Epidermal melanocyte (primary cell): ENCODE measurements around the gene MINDY4B.
A peak's percentile ranks its signal among the peaks of the same experiment; 100 is the strongest.

Experiments
- DNase-seq: peaks from one replicate; pipeline ENCODE4 v3.0.0; 2011; ENCODE audit warnings: low spot score; ENCODE audit not compliant: insufficient read length

The MINDY4B gene

GRCh38 chr3:150905339-150905738 is at the start of gene MINDY4B:
TSS of gene MINDY4B (minus strand) at chr3:150905439. CDS start at chr3:150905439, 0 bp downstream.
- no peak for DNase-seq

- DNase-seq, result no peak
Observed at GRCh38 chr3:150951923-150952322, 46.7 kb upstream of the MINDY4B start.

- DNase-seq, result peak; percentile 33
Observed at GRCh38 chr3:150945226-150946032, 40.2 kb upstream of the MINDY4B start.

- DNase-seq, result no peak
Observed at GRCh38 chr3:150942221-150942620, 37.0 kb upstream of the MINDY4B start.

GRCh38 chr3:150936693-150937092 is 31.5 kb upstream of the MINDY4B start:
- no peak for DNase-seq

GRCh38 chr3:150933473-150933995 is 28.3 kb upstream of the MINDY4B start:
- DNase-seq, result no peak

GRCh38 chr3:150931745-150932144 is 26.5 kb upstream of the MINDY4B start:
- no peak for DNase-seq

GRCh38 chr3:150930839-150931238 is 25.6 kb upstream of the MINDY4B start:
- DNase-seq, result no peak

GRCh38 chr3:150928234-150928633 is 23.0 kb upstream of the MINDY4B start:
- no peak for DNase-seq

- DNase-seq, result no peak
Observed at GRCh38 chr3:150926328-150926727, 21.1 kb upstream of the MINDY4B start.

- DNase-seq, result no peak
Observed at GRCh38 chr3:150925751-150926201, 20.5 kb upstream of the MINDY4B start.

GRCh38 chr3:150922611-150923010 is 17.4 kb upstream of the MINDY4B start:
- DNase-seq, result no peak

- DNase-seq, result no peak
Observed at GRCh38 chr3:150921209-150921608, 16.0 kb upstream of the MINDY4B start.

- no peak for DNase-seq
Observed at GRCh38 chr3:150920236-150920635, 15.0 kb upstream of the MINDY4B start.

- no peak for DNase-seq
Observed at GRCh38 chr3:150917951-150918350, 12.7 kb upstream of the MINDY4B start.

GRCh38 chr3:150913133-150913922 is 8.1 kb upstream of the MINDY4B start:
- DNase-seq, result no peak

- DNase-seq, result no peak
Observed at GRCh38 chr3:150912501-150912900, 7.3 kb upstream of the MINDY4B start.

- no peak for DNase-seq
Observed at GRCh38 chr3:150911771-150912170, 6.5 kb upstream of the MINDY4B start.

- no peak for DNase-seq
Observed at GRCh38 chr3:150906461-150906860, 1.2 kb upstream of the MINDY4B start.

- DNase-seq, result no peak
Observed at GRCh38 chr3:150905746-150906145, 507 bp upstream of the MINDY4B start.

- DNase-seq, result no peak
Observed at GRCh38 chr3:150902988-150903387, 2.3 kb downstream of the MINDY4B start.

GRCh38 chr3:150901793-150902192 is 3.4 kb downstream of the MINDY4B start:
- no peak for DNase-seq
